Measurements from ENCODE around the gene ARHGEF2. TPM values are rescaled to one million over a fixed set of nuclear protein-coding genes. Genes with fewer than 3 reads are reported as not detected.

ARHGEF2 gene
- total RNA-seq, 1 experiment from 2014 or later = 90.1 TPM

DNA sequence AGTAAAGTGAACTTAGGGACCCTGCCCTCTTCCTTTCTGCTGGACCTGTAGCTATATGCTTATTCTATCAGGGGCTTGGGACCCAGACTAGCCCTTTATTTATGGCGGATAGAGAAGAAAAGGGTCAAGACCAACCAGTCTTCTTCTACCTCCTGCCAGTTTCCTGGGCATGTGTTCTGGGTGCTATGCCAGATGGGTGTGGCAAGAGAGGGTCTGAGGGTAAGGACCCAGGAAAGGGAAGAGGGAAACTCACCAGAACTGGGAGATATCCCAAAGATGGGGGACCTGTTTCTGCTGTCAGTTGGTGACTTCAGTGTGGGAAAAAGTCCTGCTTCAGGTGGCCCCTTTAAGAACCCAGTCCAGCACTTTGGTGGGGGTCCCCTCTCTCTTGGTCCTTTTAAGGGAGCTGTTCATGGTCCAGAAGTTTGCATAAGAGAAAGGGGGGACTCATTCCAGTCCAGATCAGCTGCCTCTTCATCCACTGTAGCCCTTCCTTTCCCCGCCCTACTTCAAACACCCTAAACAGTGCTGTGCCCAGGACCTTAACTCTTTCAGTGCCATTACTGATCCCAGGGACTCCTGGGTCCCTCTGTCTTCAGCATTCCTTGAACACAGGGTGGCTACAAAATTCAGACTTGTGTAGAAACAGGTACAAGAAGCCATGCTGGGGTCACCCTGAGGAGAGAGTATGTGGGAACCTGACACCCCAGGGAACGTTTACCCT, 24.0 kb upstream of the ARHGEF2 start:
- no peaks in the 10 kb centered on the region for H4K20me1 ChIP-seq (ENCODE audit: insufficient read depth)
- DNase-seq (ENCODE audit: low read depth, low spot score) (no peak), ATAC-seq (0 out of 2 replicates have a peak, but pooled peaks have one; percentile 19)
- 0 out of 4 replicates have a peak overlapping the region, but pooled peaks of 1 of the 2 experiments have one; percentile 5 for H3K4me3 ChIP-seq (replicated peaks in 1 of 2; ENCODE audit: low read depth in 1 of 2, low read length in 2 of 2)
- POLR2A ChIA-PET = no interaction called here
- no peak overlapping the region for H3K27ac ChIP-seq (ENCODE audit: low read depth, low read length)
- no peaks in the 10 kb centered on the region for H3K9me2 ChIP-seq (ENCODE audit: insufficient read depth)
- H2AFZ ChIP-seq (ENCODE audit: low read depth, low read length, poor library complexity, severe bottlenecking) = no peak overlapping the region
- TF ChIP-seq ZFX (IDR thresholded peaks at IDR 0.05) (no peak), ELF1 (IDR thresholded peaks at IDR 0.05; ENCODE audit: borderline replicate concordance, low read depth) (no peak), YY1 (IDR thresholded peaks at IDR 0.05; ENCODE audit: extremely low read depth, insufficient replicate concordance, low read depth, low read length) (no peak), SP1 (IDR thresholded peaks at IDR 0.05; ENCODE audit: low read depth) (no peak), SIN3A (IDR thresholded peaks at IDR 0.05; ENCODE audit: low read depth) (no peak), POLR2AphosphoS5 (IDR thresholded peaks at IDR 0.05; ENCODE audit: low read depth, low read length) (no peak), EZH2 (IDR thresholded peaks at IDR 0.05) (no peak), SRF (IDR thresholded peaks at IDR 0.05; ENCODE audit: low read depth) (no peak), CBX3 (IDR thresholded peaks at IDR 0.05; ENCODE audit: low read depth) (no peak), RAD21 (IDR thresholded peaks at IDR 0.05; ENCODE audit: low read depth) (no peak), CEBPB (IDR thresholded peaks at IDR 0.05; ENCODE audit: low read depth) (no peak)
- TF ChIP-seq, protein P1, sequence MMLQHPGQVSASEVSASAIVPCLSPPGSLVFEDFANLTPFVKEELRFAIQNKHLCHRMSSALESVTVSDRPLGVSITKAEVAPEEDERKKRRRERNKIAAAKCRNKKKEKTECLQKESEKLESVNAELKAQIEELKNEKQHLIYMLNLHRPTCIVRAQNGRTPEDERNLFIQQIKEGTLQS (IDR thresholded peaks at IDR 0.05) = no peak
- TF ChIP-seq, protein P2, sequence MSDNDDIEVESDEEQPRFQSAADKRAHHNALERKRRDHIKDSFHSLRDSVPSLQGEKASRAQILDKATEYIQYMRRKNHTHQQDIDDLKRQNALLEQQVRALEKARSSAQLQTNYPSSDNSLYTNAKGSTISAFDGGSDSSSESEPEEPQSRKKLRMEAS (IDR thresholded peaks at IDR 0.05) = no peak
- TF ChIP-seq, protein P3, sequence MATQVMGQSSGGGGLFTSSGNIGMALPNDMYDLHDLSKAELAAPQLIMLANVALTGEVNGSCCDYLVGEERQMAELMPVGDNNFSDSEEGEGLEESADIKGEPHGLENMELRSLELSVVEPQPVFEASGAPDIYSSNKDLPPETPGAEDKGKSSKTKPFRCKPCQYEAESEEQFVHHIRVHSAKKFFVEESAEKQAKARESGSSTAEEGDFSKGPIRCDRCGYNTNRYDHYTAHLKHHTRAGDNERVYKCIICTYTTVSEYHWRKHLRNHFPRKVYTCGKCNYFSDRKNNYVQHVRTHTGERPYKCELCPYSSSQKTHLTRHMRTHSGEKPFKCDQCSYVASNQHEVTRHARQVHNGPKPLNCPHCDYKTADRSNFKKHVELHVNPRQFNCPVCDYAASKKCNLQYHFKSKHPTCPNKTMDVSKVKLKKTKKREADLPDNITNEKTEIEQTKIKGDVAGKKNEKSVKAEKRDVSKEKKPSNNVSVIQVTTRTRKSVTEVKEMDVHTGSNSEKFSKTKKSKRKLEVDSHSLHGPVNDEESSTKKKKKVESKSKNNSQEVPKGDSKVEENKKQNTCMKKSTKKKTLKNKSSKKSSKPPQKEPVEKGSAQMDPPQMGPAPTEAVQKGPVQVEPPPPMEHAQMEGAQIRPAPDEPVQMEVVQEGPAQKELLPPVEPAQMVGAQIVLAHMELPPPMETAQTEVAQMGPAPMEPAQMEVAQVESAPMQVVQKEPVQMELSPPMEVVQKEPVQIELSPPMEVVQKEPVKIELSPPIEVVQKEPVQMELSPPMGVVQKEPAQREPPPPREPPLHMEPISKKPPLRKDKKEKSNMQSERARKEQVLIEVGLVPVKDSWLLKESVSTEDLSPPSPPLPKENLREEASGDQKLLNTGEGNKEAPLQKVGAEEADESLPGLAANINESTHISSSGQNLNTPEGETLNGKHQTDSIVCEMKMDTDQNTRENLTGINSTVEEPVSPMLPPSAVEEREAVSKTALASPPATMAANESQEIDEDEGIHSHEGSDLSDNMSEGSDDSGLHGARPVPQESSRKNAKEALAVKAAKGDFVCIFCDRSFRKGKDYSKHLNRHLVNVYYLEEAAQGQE (IDR thresholded peaks at IDR 0.05; ENCODE audit: low read depth) = no peak
- TF ChIP-seq, protein P4, sequence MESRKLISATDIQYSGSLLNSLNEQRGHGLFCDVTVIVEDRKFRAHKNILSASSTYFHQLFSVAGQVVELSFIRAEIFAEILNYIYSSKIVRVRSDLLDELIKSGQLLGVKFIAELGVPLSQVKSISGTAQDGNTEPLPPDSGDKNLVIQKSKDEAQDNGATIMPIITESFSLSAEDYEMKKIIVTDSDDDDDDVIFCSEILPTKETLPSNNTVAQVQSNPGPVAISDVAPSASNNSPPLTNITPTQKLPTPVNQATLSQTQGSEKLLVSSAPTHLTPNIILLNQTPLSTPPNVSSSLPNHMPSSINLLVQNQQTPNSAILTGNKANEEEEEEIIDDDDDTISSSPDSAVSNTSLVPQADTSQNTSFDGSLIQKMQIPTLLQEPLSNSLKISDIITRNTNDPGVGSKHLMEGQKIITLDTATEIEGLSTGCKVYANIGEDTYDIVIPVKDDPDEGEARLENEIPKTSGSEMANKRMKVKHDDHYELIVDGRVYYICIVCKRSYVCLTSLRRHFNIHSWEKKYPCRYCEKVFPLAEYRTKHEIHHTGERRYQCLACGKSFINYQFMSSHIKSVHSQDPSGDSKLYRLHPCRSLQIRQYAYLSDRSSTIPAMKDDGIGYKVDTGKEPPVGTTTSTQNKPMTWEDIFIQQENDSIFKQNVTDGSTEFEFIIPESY (IDR thresholded peaks at IDR 0.05; ENCODE audit: extremely low read depth, insufficient replicate concordance, low read length) = no peak
- TF ChIP-seq, protein P5, sequence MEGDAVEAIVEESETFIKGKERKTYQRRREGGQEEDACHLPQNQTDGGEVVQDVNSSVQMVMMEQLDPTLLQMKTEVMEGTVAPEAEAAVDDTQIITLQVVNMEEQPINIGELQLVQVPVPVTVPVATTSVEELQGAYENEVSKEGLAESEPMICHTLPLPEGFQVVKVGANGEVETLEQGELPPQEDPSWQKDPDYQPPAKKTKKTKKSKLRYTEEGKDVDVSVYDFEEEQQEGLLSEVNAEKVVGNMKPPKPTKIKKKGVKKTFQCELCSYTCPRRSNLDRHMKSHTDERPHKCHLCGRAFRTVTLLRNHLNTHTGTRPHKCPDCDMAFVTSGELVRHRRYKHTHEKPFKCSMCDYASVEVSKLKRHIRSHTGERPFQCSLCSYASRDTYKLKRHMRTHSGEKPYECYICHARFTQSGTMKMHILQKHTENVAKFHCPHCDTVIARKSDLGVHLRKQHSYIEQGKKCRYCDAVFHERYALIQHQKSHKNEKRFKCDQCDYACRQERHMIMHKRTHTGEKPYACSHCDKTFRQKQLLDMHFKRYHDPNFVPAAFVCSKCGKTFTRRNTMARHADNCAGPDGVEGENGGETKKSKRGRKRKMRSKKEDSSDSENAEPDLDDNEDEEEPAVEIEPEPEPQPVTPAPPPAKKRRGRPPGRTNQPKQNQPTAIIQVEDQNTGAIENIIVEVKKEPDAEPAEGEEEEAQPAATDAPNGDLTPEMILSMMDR (IDR thresholded peaks at IDR 0.05 in 2 of 3, conservative IDR thresholded peaks at IDR 0.05 in 1 of 3; ENCODE audit: borderline replicate concordance in 1 of 3, insufficient read depth in 1 of 3, low read depth in 2 of 3, low read length in 2 of 3) = no peak
- intact Hi-C loops (cut with micrococcal nuclease) = loop anchor here (10.0 kb wide), 1 partner anchor 62 kb away; the partner anchor contains the start of gene RAB25
- peaks cover 7 to 48% of the 10 kb centered on the region in 2 experiments for H3K4me1 ChIP-seq (ENCODE audit: control insufficient read depth in 1 of 2, insufficient read depth in 2 of 2, low read length in 2 of 2)
- H3K9me3 ChIP-seq (ENCODE audit: control insufficient read depth in 1 of 2, insufficient read depth in 1 of 2, low read depth in 1 of 2, low read length in 2 of 2) = no peaks in the 10 kb centered on the region
- no peaks in the 10 kb centered on the region for H3K36me3 ChIP-seq (ENCODE audit: control insufficient read depth in 1 of 2, insufficient read depth in 2 of 2, low read length in 2 of 2)
- RAD21 ChIA-PET (ENCODE audit: low non-redundant PET in 1 of 2, low total read pairs in 2 of 2, uncharacterized antibody in 2 of 2, unreplicated experiment in 2 of 2) = no interaction called here
- no peaks in the 10 kb centered on the region for H3K27me3 ChIP-seq (ENCODE audit: insufficient read depth, low read length)
- no TSS peak for BruUV-seq (replicated peaks)
- H3K4me2 ChIP-seq (ENCODE audit: low read length) = peak overlapping the region; percentile 75
- CTCF ChIA-PET = no interaction called here
- no peaks in the 10 kb centered on the region for H3K79me2 ChIP-seq (ENCODE audit: insufficient read depth, low read length)
- no peak overlapping the region for H3K9ac ChIP-seq (ENCODE audit: low read length)
